HG02642 (cell line): ENCODE results near the gene IL36A.

ENCODE experiments used
- ATAC-seq: cut with Tn5 transposase; IDR thresholded peaks from one replicate; pipeline ENCODE4 v1.9.1; 2021; ENCODE audit warnings: mild to moderate bottlenecking; ENCODE audit not compliant: unreplicated experiment, poor library complexity

Gene IL36A

DNA sequence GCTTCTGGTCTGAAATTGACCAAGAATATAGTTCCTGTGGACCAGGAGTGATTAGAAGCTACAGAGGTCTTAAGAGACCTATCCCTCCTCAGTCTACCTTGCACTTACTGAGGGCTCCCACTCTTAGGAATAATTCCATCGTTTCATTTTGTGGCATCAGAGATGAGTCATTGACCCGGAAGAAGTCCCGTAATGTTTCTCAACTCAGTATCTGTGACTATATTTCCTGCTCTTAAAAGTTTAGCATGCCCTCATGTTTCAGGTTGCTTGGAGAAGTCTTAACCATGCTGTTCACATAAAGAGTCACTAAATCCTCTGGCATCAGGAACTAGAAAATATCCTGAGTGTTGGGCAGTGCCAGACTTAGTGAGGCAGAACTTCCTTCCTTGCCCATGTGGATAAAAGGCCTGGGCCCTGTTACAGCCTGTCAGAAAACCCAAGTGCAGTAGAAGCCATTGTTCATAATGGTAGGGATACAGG, at the start of gene IL36A:
TSS of gene IL36A (plus strand) at position 430 of the 480 bp plus-strand sequence. CDS start 413 bp downstream, outside the sequence.
- ATAC-seq = no peak

- ATAC-seq = no peak
Measured at GRCh38 chr2:112957511-112957910, 47.7 kb upstream of the IL36A start.

- ATAC-seq = peak; percentile 66
Measured at GRCh38 chr2:112958428-112959108, 46.7 kb upstream of the IL36A start.

DNA sequence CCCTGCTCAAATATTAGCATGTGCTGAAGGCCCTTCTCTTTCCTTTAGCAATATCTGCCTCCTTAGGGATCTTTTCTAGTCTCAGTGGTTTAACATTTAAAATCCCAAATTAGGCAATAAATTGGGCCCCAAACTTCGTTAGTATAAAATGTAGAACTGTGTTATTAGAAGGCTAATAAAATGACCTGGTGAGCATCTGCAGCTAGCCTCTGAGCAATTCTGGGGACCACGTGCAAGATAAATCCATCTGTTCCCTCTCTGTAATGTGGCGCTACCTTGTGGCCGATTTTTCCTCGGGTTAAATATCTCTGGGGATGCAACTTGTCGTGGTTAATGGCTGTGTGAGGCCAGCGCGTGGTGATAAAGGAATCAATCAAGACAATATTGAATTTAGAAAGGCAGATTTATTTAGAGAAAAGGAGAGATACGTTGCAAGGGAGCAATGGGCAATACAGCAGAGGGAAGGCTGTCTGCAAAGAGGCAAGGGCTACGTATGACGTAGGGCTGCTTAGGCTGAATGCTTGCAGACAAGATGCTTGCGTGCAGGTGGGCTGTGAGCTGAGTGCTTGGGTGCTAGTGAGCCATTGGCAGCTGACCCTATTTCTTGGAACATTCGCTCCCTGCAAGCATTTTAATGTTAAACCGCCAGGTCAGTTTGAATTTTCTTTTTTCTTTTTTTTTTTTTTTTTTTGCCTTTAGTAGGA, 46.0 kb upstream of the IL36A start:
- no peak for ATAC-seq

DNA sequence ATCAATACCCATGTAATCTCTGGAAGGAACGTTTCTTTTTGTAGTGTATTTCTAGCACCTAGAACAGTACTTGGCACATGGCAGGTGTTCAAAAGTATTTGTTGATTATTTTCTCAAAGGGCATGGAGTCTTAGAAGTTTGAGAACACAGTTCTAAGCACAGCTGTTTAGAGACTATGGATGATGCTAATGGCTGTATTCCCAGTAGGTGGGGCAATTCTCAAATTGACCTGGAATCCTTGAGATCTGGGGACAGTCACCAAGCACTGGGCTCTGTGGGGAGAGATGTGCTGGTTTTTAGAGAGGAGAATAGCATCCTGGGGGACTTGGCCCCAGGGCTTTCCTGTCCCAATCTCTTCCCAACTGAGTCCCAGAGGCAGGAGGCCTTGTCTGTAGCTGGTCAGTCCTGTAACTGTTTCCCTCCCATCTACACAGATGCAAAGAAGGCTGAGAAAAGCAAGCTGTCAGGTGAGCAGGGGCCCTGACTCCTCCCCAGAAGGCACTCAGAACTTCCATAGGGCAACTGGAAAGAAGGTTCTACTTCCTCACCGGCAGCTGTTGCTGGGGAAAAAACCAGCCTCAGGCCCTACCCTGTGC, 44.9 kb upstream of the IL36A start:
- no peak for ATAC-seq

DNA sequence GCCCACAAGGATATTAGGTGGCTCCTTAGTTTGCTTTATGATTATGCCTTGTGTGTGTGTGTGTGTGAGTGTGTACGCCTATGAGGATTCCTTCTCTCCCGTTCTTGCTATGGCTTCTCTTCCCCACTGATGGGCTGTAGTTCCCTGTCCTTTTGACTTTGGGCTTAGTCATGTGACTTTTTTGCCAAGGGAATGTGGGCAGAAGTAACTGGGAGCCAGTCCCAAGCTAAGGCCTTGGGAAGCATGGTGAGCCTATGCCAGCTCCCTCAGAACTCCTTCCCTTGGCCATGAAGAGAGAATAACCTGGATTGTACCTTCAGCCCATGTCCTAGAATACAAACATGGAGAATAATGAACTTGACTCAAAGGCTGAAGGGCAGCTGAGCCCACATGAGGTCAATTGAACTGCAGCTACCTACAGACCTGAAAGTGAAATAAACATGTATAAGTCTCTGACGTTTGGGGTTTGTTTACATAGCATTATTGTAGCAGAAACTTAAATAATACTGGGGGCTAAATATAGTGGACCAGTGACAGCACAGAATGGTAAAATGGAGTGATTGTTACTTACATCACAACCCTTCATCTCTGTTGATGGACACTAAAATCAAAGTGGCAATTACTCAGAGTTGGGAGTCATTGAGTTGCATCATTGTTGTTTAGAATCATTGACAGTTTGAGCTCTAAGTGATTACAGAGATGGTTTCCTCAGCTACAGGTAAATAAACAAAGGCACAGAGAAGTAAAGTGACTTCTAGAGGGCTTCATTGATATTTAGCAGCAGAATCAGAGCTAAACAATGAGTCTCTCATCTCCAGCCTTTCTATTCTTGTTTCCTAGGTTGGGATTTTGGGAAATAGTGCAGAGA, 42.7 kb upstream of the IL36A start:
- no peak for ATAC-seq

DNA sequence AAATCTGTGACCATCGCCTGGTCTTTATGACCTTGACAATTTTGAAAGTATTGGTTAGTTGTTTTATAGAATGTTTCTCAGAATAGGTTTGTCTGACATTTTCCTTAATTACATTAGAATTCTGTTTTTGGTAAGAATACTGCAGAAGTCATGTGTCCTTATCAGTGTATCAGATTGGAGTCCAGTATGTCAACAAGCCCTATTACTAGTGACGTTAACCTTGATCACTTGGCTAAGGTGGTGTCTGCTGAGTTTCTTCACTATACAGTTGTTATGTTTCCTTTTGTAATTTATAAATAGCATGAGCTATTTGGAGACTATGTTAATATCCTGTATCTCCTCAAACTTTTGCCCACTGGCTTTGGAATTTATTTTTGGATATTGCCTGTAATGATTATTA, 38.2 kb upstream of the IL36A start:
- no peak for ATAC-seq

DNA sequence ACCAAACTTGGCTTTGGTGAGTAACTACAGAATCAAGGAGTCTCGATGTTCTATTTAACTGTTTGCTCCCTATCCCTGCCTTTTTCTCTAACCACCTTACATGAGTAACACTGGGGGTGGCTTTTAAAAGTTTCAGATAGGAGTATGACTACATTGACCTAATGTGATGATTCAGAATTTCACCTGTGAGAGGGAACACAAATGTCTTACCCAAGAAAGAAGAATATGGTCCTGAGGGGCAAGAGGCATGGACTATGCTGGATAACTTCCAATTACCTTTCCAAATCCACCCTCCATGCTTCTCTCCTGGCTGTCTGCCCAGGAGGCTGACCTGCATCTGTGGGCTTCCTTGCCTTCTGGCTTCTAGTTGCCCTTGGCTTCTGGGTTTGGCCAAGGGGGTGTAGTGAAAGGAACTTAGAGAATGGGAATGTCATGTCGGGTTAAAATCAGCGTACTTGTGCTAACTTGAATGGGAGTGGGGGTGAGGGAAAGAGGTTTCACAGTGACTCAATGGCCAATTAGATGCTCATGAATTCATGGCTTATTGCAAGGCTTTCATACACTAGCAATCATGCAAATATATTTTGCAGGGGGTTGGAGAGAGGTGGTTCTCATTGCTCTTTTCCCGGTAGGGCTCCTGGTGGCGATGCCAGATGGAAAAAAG, 32.7 kb upstream of the IL36A start:
- no peak for ATAC-seq

DNA sequence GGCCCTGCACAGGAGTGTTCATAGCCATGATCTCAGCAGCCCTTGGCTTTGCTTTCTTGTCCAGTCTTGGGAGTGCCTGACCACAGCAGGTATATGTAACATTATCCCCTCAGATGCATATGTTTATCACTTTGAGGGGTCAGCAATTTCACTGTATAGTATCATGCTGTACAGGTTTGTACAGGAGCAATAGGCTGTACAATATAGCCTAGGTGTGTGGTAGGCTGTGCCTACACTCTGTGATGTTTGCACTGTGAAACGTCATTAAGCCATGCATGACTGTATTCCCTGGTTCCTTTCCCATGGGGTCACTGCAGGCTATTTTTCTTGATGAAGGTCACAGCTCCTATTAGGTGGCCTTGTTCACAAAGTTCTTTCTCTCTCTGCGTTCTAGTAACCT, 32.1 kb upstream of the IL36A start:
- no peak for ATAC-seq

DNA sequence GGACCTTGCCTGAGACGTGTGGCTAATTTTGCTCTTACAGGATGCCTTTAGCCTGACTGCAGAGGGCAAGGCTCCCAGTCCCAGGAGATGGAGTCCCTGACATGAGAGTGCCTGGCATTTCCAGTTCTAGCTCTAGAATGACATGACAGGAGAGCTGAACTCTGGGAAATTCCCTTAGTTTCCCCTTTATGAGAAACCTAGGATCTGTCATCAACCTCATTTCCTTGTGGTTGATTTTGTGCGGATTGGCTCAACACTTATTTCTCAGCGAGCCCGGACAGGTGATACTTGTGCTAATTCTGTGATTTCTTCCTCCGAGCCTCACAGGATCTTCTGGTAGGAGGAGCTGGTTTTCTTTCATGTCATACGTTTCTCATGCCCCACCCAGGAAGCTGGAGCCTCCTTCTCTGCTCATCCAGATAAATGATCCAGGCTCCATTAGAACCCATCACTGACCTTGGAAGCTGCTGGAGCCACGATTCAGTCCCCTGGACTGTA, 27.7 kb upstream of the IL36A start, which contains the start of gene IL36G:
TSS of gene IL36G (plus strand) at position 448 of the 498 bp plus-strand sequence. CDS start 633 bp downstream, outside the sequence.
- no peak for ATAC-seq

GRCh38 chr2:112979731-112980130, 25.5 kb upstream of the IL36A start:
- ATAC-seq = no peak

- no peak for ATAC-seq
Measured at GRCh38 chr2:112980537-112980936, 24.7 kb upstream of the IL36A start.

GRCh38 chr2:112985090-112985489, 20.2 kb upstream of the IL36A start:
- no peak for ATAC-seq

DNA sequence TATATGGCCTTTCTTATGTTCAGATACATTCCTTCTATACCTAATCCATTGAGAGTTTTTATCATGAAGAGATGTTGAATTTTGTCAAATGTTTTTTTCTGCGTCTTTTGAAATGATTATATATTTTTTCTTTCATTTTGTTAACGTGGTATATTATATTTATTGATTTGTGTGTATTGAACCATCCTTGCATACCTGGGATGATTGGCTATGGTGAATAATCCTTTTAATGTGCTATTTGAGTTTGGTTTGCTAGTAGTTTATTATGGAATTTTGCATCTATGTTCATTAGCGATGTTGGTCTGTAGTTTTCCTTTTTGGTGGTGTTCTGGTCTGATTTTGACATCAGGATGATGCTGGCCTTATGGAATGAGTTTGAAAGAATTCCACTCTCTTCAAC, 15.6 kb upstream of the IL36A start:
- no peak for ATAC-seq

DNA sequence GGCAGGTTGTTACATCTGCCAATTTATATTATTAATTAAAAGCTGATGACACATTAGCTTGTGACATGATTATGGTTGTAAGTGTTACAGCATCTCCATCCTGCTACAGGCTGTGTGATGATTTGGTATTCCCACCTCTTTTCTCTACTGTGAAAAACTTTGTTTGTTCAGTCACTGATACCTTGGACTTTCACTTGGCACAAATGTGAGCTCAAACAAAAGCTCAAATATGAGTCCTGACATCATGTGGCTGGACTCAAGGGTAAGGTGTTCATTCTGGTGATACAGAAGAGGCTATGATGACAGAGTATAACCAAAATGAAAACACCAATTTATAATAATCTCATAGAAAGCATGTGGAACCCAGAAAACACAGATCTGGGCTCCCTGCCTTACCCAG, 11.4 kb upstream of the IL36A start:
- ATAC-seq = no peak

GRCh38 chr2:112994648-112995047, 10.6 kb upstream of the IL36A start:
- no peak for ATAC-seq

DNA sequence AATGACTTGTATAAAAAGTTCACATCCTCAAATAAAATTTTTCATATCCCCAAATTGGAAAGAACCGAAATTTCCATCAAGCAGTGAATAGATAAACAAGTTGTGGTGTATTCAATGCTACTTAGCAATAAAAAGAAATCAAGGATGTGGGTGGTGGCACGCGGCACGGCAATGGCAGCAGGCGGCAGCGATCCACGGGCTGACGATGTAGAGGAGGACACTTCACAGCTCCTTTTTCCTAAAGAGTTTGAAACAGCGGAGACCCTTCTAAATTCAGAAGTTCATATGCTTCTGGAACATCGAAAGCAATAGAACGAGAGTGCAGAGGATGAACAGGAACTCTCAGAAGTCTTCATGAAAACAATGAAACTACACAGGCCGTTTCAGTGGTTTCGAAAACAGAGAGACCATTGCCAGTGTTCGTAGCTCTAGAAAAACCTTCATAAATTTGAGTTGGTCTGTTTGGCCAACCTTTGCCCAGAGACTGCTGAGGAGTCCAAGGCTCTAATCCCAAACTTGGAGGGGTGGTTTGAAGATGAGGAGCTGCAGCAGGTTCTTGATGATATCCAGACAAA, 9.8 kb upstream of the IL36A start:
- no peak for ATAC-seq

- ATAC-seq = no peak
Measured at GRCh38 chr2:112996635-112997034, 8.6 kb upstream of the IL36A start.

- no peak for ATAC-seq
Measured at GRCh38 chr2:112997151-112997550, 8.1 kb upstream of the IL36A start.
